ENCODE measurements around the gene CDK5R1.

The CDK5R1 gene

GRCh38 chr17:32494621-32495358, 8.0 kb downstream of the CDK5R1 start:
- DNase-seq: no peak

- no peak for DNase-seq
These were observed 8.8 kb downstream of the CDK5R1 start for GRCh38 chr17:32495359-32496231.

- DNase-seq: no peak
These were observed 9.7 kb downstream of the CDK5R1 start for GRCh38 chr17:32496395-32497073.

- no peak for DNase-seq
These were observed 10.8 kb downstream of the CDK5R1 start for GRCh38 chr17:32497431-32498205.

GRCh38 chr17:32498391-32498790, 11.6 kb downstream of the CDK5R1 start:
- no peak for DNase-seq

- no peak for DNase-seq
These were observed 15.2 kb downstream of the CDK5R1 start for GRCh38 chr17:32502013-32502412.

GRCh38 chr17:32502710-32503109, 15.9 kb downstream of the CDK5R1 start:
- DNase-seq: no peak

- DNase-seq: no peak
These were observed 16.7 kb downstream of the CDK5R1 start for GRCh38 chr17:32503251-32504165.

GRCh38 chr17:32504166-32504990, 17.6 kb downstream of the CDK5R1 start:
- no peak for DNase-seq

- DNase-seq: no peak
These were observed 22.1 kb downstream of the CDK5R1 start for GRCh38 chr17:32508926-32509325.

GRCh38 chr17:32510466-32510865, 23.7 kb downstream of the CDK5R1 start:
- no peak for DNase-seq

- no peak for DNase-seq
These were observed 25.5 kb downstream of the CDK5R1 start for GRCh38 chr17:32512328-32512727.

- no peak for DNase-seq
These were observed 26.8 kb downstream of the CDK5R1 start for GRCh38 chr17:32513579-32513978.

- no peak for DNase-seq
These were observed 27.8 kb downstream of the CDK5R1 start for GRCh38 chr17:32514606-32515005.

- DNase-seq: no peak
These were observed 29.0 kb downstream of the CDK5R1 start for GRCh38 chr17:32515677-32516383.

GRCh38 chr17:32516450-32516849, 29.7 kb downstream of the CDK5R1 start:
- DNase-seq: no peak

- no peak for DNase-seq
These were observed 30.3 kb downstream of the CDK5R1 start for GRCh38 chr17:32516940-32517701.

- no peak for DNase-seq
These were observed 31.2 kb downstream of the CDK5R1 start for GRCh38 chr17:32517982-32518381.

- no peak for DNase-seq
These were observed 31.9 kb downstream of the CDK5R1 start for GRCh38 chr17:32518646-32519227.

Measured in activated CD8-positive, alpha-beta memory T cell treated with anti-CD3 and anti-CD28 coated beads, Interleukin-2, amount 50 U/mL, for 4 hours (primary cell).